Glomerular endothelial cell (primary cell): ENCODE data around the gene MTG2. TPM values are rescaled to one million over a fixed set of nuclear protein-coding genes. Genes with fewer than 3 reads are reported as not detected.

Experiments
- DNase-seq: peaks from one replicate; pipeline ENCODE4 v3.0.0-alpha.2; 2011; ENCODE audit warnings: low read depth, low spot score; ENCODE audit errors: extremely low read depth
- total RNA-seq: library from RNA; depleted of rRNA; stranded (reverse); fragments of >200 nt; gene quantifications from 2 replicates; pipeline ENCODE4 v1.2.3, GENCODE V29; 2015

The MTG2 gene
- total RNA-seq = 17.8 and 26.4 TPM in 2 replicates

DNA sequence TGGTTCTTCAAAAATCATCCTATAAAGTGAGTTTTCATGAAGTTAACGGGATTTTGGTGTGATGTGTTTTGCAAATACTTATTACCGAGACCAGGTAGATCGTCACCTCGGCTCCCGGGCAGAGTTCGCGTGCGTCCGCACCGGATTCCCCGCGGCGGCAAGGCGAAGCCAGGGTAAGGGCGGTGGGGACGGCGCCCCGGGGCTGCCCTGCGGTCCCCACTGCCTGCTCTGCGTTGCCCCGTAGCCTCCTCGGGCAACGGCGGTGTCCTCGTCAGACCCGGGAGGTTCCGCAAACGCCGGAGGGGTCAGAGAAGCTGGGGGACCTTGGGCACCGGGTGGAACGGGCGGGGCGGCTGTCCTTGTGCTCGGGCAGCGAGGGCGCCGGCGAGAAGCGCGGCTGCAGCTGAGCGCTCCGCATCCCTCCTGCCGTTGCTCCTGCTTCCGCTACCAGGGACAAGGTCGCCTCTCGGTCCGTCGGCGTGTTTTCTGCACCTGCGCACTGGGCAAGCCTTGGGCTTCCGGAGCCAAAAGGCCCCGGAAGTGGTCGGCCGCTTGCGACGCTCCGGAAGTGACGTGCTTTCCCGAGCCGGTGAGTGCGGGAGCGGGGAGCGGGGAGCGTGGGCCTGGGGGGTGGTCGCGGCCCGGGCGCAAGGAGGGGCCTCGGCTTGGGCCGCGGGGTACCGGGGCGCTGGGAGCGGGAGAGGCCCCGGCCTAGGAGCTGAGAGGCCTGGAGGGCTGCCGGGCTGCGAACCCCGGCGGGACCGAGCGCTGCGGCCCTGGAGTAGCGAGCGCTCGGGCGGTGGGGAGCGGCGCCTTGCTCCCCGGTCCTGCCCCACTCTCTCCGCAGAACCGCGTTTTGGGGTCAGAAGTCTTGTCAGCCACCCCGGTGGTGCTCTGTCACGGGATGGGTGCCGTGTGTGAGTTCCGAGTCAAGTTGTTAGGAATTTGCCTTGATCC is at the start of gene MTG2:
TSS of gene MTG2 (plus strand) at position 560 of the 957 bp plus-strand sequence. CDS start 10,393 bp downstream, outside the sequence.
- no peak for DNase-seq

DNA sequence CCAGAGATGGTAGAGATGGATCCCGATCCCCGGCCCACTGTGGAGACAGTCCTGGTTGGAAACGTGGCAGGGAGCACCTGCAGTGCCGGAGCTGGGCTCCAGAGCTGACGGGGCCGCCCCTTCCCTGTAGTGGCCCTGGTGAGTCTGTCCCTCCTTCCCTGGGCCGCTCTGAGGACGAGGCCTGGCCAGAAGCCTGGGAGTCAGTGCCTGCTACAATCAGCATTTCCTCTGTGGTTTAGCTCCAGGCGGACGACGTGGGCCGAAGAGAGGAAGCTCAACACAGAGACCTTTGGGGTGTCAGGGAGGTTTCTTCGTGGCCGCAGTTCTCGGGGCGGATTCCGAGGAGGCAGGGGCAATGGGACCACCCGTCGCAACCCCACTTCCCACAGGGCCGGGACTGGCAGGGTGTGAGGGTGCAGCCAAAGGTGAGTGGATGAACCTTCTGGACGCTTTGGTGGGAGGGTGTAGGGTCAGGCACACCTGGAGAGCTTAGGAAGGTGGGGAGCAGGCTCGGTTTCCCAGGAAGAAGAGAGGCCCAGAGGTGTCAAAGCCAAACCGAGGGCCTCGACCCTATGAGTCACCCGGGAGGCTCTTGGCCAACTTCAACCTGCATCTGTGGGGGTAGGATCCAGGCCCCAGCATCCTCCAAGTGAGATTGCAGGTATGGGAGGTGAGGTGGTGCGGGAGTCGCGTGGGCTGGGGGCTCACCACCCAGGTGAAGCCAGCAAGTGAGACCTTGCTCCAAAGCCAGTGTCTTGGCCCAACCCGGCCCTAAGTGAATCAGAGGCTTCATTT is 49.6 kb upstream of the MTG2 start:
- DNase-seq = no peak

DNA sequence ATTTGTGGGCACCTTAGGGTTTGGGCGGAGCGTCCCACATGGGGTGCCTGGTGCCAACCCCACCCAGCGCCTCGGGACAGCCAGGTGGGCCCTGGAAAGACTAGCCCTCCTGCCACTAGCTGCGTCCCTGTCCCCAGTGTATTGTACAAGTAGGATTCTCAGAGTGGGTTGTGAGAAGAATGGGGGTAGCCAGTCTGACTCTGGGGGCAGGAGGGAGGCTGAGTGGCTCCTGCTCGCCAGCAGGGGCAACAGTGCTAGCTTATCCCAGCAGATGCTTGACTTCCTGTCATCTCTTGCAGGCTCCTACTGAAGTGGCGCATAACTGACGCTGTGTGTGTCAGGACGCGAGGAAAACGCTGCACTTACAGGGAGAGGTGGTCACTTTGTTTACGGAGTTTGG is 49.0 kb upstream of the MTG2 start:
- no peak for DNase-seq

- DNase-seq = no peak
Measured at GRCh38 chr20:62134735-62135231, 48.0 kb upstream of the MTG2 start.

GRCh38 chr20:62135573-62136266 is 47.1 kb upstream of the MTG2 start:
- DNase-seq = no peak

- DNase-seq = no peak
Measured at GRCh38 chr20:62136283-62137091, 46.3 kb upstream of the MTG2 start.

DNA sequence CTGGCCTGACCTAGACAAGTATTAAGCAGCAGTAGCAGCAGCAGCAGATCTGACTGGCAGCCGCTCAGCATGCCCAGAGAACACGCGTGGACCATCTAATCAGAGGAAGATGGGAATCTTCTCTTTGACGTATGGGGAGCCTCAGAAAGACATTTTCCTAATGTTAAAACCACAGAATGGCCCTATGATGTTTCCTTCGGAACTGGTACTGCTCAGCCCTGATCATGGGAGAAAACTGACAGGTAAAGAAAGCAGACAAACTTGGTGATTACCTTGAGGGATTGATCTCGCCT is 45.8 kb upstream of the MTG2 start:
- DNase-seq = no peak

DNA sequence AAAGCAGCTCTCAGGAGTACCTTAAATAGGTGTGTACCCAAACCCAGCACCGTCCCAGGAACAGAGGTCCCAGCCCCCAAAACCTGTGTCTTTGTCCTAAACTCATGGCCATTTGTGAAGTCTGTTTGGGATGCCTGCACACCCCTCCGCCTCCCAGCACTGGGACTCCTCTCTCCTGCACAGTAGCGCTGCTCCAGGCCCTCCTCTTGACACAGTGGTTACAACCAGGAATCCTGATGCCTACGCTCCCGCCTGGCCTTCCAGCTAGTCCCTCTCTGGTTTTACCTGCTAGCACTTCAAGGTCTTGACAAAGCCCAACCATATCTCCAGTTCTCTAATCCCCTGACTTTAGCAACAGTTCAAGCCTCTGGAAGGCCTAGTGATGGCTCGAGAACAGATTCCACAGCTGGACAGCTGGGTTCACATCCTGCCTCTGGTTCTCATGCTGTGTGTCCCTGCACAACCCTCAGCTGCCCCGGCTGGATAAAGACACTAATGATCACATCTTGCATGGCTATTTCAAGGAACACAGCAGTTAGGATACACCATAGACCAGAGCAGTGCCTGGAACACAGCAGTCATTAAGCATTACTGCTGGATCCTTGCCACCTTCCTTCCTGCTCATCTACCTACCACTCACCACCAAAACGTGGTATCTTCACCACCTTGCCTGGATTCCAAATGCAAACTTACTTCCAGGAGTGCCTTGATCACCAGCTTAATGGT is 45.2 kb upstream of the MTG2 start:
- no peak for DNase-seq

- no peak for DNase-seq
Measured at GRCh38 chr20:62138204-62138543, 44.7 kb upstream of the MTG2 start.

DNA sequence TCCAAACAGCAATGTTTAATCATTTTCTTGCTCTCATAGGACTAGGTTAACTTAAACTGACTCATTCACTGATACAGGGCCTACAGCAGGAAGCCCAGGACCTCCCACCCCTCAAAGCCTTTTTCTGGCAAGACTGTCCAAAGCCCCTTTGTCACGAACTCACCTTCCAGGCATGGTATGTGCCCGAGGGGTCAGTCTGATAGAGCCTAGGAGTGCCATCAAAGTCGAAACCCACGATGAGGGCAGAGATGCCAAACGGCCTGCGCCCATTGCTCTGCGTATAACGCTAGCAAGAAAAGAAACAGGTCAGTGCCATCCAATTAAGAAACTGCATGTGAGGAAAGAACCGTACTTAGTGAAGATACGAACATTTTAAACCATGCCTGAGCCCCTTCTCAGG is 43.9 kb upstream of the MTG2 start:
- DNase-seq = no peak

GRCh38 chr20:62139636-62140035 is 43.2 kb upstream of the MTG2 start:
- DNase-seq = no peak

- no peak for DNase-seq
Measured at GRCh38 chr20:62141043-62141396, 41.8 kb upstream of the MTG2 start.

GRCh38 chr20:62141397-62142251 is 41.2 kb upstream of the MTG2 start:
- DNase-seq = no peak

- DNase-seq = no peak
Measured at GRCh38 chr20:62142252-62143080, 40.4 kb upstream of the MTG2 start.

DNA sequence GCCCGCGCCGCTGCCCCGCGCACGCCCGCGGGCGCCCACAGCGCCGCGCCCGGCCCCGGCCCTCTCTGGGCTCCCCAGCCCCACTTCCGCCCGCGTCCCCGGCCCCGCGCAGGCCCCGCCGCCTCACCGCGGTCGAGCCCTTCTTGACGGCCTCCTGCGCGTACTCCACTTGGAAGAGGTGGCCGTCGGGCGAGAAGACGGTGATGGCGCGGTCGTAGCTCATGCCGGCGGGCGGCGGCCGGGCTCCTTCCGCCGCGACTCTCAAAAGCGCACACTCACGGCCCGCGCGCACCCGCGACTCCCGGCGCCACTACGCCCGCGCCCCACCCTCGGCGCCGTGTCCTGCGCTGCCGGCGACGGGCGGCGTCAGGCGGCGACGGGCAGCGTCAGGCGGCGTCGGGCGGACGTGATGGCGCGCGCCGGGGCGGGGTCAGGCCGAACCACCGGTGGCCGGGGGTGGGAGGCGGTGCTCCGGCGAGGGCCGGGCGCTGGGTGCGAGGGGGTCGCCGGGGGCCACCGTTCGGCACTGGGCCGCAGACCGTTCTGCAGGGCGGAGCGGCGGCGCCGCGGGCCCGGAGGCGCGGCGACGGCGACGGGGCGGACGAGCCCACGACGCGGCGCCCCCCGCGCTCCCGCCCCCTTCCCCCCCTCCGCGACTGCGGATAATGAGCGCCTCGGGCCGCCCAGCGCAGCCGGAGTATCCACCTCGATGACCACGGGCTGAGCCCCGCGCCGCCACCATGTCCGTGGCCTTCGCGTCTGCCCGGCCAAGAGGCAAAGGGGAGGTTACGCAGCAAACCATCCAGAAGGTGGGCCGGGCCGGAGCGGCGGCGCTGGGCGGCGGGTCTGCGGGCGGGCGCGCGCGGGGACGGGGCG is 39.5 kb upstream of the MTG2 start, which contains the start of the genes PSMA7 and SS18L1:
TSS of gene PSMA7 (minus strand) at position 314 of the 876 bp plus-strand sequence. CDS start at position 223, 91 bp downstream.
TSS of gene SS18L1 (plus strand) at position 689 of the 876 bp plus-strand sequence. CDS start at position 741, 52 bp downstream.
- DNase-seq = no peak

DNA sequence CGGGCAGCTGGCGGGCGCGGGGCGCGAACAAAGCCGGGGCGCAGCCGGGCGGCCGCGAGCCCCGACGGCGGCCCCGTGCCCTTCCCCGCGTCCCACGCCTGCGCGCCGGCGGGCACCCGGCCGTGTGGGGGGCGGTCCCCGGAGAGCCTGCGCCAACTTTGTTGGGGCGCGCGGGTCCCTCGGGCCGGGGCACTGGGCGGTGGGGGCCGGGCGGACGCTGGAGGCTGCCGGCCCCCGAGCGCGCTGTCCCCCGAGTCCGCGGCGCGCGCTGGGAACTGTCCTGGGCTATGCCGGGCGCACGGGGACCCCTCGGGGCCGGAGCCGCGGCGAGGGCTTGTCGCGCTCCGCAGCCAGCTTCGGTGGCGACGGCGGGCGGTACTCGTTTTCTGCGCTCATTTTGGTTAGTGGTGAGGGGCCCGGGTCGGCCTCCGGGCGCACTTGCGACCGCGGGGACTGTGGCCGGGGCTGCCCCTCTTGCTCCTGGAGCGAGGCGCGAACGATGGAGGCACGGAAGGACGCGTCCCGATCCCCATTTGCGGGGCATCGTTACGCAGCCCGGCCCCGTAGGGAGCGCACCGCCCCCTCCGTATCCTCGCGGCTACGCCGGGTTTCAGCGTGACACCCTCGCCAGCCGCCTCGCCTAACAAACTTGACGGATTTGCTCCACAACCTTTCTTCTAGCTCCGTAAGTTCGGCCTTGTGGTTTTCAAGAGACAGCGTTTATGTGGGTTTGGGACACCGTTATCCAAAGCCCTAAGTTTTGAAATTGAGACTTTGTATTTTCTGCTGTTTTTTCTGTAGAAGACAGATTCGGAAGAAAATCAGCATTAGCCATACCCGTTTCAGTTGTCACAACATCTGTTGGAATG is 38.6 kb upstream of the MTG2 start:
- no peak for DNase-seq
